ENCODE data around the gene KCNN2.

Gene KCNN2

DNA sequence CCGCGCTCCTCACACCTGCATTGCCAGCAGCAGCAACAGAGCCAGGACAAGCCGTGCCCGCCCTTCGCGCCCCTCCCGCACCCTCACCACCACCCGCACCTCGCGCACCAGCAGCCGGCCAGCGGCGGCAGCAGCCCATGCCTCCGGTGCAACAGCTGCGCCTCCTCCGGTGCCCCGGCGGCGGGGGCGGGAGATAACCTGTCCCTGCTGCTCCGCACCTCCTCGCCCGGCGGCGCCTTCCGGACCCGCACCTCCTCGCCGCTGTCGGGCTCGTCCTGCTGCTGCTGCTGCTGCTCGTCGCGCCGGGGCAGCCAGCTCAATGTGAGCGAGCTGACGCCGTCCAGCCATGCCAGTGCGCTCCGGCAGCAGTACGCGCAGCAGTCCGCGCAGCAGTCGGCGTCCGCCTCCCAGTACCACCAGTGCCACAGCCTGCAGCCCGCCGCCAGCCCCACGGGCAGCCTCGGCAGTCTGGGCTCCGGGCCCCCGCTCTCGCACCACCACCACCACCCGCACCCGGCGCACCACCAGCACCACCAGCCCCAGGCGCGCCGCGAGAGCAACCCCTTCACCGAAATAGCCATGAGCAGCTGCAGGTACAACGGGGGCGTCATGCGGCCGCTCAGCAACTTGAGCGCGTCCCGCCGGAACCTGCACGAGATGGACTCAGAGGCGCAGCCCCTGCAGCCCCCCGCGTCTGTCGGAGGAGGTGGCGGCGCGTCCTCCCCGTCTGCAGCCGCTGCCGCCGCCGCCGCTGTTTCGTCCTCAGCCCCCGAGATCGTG is 517 bp downstream of the KCNN2 start:
- Histone ChIP-seq H3K27me3 (replicated peaks; ENCODE audit: control insufficient read depth, insufficient read depth, low read length, poor library complexity, severe bottlenecking) (peaks cover 6% of the 10 kb centered on the region), H3K4me1 (ENCODE audit: control insufficient read depth, insufficient read depth, low read length, poor library complexity, severe bottlenecking) (no peaks in the 10 kb centered on the region), H3K36me3 (ENCODE audit: control insufficient read depth, insufficient read depth, low read length) (no peaks in the 10 kb centered on the region), H3K4me3 (ENCODE audit: insufficient read depth, low read depth, low read length, poor library complexity, severe bottlenecking) (no peak overlapping the region), H3K27ac (ENCODE audit: insufficient read depth, low read length, poor library complexity, severe bottlenecking) (no peak overlapping the region), H3K9me3 (ENCODE audit: control insufficient read depth, low read length) (no peaks in the 10 kb centered on the region)
- no peak for DNase-seq

DNA sequence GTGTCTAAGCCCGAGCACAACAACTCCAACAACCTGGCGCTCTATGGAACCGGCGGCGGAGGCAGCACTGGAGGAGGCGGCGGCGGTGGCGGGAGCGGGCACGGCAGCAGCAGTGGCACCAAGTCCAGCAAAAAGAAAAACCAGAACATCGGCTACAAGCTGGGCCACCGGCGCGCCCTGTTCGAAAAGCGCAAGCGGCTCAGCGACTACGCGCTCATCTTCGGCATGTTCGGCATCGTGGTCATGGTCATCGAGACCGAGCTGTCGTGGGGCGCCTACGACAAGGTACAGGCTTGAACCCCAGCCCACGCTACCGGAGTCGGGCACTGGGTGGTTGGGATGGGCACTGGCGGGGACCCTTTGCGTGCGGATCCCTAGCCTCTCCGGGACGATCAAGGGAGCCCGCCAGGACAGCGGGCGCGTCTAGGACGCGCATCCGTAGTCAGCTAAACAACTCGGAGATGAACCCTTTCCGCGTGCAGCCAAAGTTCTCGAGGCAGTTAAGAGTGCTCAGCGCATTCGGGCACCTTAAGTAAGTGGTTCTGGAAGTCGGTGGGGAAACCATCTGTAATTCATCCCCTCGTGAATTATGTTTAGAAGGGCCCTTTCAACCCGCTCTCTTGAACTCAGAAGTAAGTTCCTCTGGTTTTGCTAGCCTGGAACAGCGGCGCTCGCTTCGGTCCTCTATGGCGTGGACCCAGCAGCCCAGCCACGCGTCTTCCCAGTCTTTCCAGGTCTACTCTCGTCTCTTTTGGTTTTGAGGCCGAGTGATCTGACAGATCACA is 1.3 kb downstream of the KCNN2 start:
- H3K27me3 ChIP-seq (replicated peaks; ENCODE audit: control insufficient read depth, insufficient read depth, low read length, poor library complexity, severe bottlenecking) = peaks cover 6% of the 10 kb centered on the region
- no peak for DNase-seq
- no peaks in the 10 kb centered on the region for H3K4me1 ChIP-seq (ENCODE audit: control insufficient read depth, insufficient read depth, low read length, poor library complexity, severe bottlenecking)
- no peak overlapping the region for H3K4me3 ChIP-seq (ENCODE audit: insufficient read depth, low read depth, low read length, poor library complexity, severe bottlenecking)
- H3K27ac ChIP-seq (ENCODE audit: insufficient read depth, low read length, poor library complexity, severe bottlenecking) = no peak overlapping the region
- no peaks in the 10 kb centered on the region for H3K9me3 ChIP-seq (ENCODE audit: control insufficient read depth, low read length)
- no peaks in the 10 kb centered on the region for H3K36me3 ChIP-seq (ENCODE audit: control insufficient read depth, insufficient read depth, low read length)

DNA sequence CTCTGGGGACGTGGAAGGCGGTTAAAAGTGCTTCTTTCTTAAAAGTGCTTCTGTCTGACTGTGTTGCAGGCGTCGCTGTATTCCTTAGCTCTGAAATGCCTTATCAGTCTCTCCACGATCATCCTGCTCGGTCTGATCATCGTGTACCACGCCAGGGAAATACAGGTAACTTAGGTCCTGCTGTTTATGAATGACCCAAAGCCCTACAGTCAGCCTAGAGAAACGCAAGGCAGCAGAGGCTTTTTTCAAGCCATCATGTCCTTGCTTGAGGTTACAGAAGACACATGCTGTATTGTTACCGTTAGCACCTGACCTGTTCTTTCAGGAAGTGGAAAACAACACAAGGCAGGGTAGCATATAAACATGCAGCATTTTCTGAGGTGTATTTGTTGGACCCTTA is 2.0 kb downstream of the KCNN2 start:
- DNase-seq = no peak
- no peaks in the 10 kb centered on the region for H3K9me3 ChIP-seq (ENCODE audit: control insufficient read depth, low read length)
- H3K27ac ChIP-seq (ENCODE audit: insufficient read depth, low read length, poor library complexity, severe bottlenecking) = no peak overlapping the region
- H3K36me3 ChIP-seq (ENCODE audit: control insufficient read depth, insufficient read depth, low read length) = no peaks in the 10 kb centered on the region
- H3K4me1 ChIP-seq (ENCODE audit: control insufficient read depth, insufficient read depth, low read length, poor library complexity, severe bottlenecking) = no peaks in the 10 kb centered on the region
- H3K4me3 ChIP-seq (ENCODE audit: insufficient read depth, low read depth, low read length, poor library complexity, severe bottlenecking) = no peak overlapping the region
- H3K27me3 ChIP-seq (replicated peaks; ENCODE audit: control insufficient read depth, insufficient read depth, low read length, poor library complexity, severe bottlenecking) = peaks cover 6% of the 10 kb centered on the region

DNA sequence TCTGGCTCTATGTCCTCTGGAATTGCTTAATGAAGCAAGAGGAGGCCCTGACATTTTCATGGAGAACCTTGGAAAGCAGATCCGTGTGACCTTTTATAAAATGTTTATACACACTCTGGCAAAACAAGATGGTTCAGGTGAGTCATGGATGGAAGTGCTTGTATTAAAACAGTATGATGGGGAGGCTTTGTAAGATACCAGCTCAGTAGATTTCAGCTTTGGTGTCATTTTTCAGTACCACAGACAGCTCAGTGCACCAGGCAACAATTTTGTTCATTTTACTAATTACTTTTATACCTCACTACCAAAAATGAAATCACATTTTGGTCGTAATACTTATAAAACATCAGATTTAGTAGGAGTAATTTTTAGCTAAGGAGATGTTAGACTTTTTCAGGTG is 5.2 kb downstream of the KCNN2 start:
- peaks cover 6% of the 10 kb centered on the region for H3K27me3 ChIP-seq (replicated peaks; ENCODE audit: control insufficient read depth, insufficient read depth, low read length, poor library complexity, severe bottlenecking)
- no peak overlapping the region for H3K27ac ChIP-seq (ENCODE audit: insufficient read depth, low read length, poor library complexity, severe bottlenecking)
- DNase-seq = no peak
- no peak overlapping the region for H3K4me3 ChIP-seq (ENCODE audit: insufficient read depth, low read depth, low read length, poor library complexity, severe bottlenecking)
- no peaks in the 10 kb centered on the region for H3K36me3 ChIP-seq (ENCODE audit: control insufficient read depth, insufficient read depth, low read length)
- H3K9me3 ChIP-seq (ENCODE audit: control insufficient read depth, low read length) = no peaks in the 10 kb centered on the region
- H3K4me1 ChIP-seq (ENCODE audit: control insufficient read depth, insufficient read depth, low read length, poor library complexity, severe bottlenecking) = no peaks in the 10 kb centered on the region

DNA sequence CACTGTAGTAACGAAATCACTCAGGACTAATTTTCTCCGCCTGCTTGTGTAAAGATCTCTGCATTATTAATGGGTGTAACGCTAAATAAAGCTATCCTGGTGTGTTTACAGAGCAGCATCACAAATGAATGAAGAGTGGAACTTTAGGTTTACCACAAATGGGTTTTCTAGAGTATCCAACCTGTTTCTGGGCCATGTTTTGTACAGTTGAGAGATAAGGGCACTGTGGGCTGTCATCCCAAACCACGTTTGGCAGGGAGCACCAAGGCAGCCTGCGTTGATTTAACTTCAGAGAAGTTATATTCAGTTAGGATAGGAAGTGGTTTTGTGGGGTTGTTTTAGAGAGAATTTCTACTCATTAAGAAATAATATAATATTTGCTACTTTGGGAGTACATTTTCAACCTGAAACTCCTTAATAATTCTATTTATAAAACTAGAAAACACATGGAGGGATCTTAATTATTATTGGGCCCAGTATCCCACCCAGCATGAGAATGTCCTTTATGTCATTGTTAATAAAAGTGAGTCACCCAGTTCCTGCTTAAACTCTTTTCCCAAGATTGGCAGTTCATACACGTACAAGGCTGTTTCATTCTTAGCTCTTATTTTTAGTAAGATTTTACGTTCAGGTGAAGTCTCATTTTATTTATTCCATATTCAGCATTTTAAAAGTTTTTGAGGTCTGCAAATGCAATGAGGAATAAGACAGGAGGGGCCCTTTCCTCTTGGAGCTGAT is 8.0 kb downstream of the KCNN2 start:
- Histone ChIP-seq H3K9me3 (ENCODE audit: control insufficient read depth, low read length) (no peaks in the 10 kb centered on the region), H3K36me3 (ENCODE audit: control insufficient read depth, insufficient read depth, low read length) (no peaks in the 10 kb centered on the region), H3K4me1 (ENCODE audit: control insufficient read depth, insufficient read depth, low read length, poor library complexity, severe bottlenecking) (no peaks in the 10 kb centered on the region), H3K27me3 (replicated peaks; ENCODE audit: control insufficient read depth, insufficient read depth, low read length, poor library complexity, severe bottlenecking) (no peaks in the 10 kb centered on the region), H3K27ac (ENCODE audit: insufficient read depth, low read length, poor library complexity, severe bottlenecking) (no peak overlapping the region), H3K4me3 (ENCODE audit: insufficient read depth, low read depth, low read length, poor library complexity, severe bottlenecking) (no peak overlapping the region)
- no peak for DNase-seq

DNA sequence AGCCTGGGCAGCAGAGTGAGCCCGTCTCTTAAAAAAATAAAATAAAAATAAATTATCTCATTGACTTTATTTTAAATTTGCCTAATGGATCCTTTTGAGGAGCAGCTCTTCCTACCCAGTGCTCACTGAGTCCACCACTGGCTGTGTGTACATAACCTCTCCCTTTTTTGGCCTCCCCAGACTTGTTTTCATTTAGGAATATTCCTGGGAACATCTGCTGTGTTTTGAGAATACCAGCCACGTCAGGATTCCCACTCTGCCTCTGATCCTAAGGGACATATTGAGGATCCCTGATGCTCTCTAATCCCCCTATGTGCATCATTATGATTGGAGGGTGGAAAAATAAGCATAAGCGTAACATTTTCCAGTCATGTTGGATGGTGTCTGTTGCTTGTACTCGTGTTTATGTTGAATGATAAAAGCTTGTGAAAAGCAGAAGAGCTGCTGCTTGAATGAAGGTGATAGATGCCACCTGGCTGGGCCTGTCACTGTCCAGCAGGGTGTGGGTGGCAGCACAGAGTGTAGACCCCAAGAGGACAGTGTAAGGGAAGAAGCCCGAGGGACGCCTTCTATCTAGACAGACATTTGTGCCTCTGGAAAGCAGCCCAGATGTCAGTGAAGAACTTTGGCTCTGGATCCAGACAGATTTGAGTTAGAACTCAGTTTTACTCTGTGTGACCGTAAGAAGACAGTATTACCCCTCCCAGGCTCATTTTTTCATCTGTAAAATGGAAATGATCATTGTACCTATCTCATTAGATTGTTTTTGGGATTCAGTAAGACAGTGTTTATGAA is 15.4 kb downstream of the KCNN2 start:
- no peaks in the 10 kb centered on the region for H3K9me3 ChIP-seq (ENCODE audit: control insufficient read depth, low read length)
- no peaks in the 10 kb centered on the region for H3K4me1 ChIP-seq (ENCODE audit: control insufficient read depth, insufficient read depth, low read length, poor library complexity, severe bottlenecking)
- no peak overlapping the region for H3K27ac ChIP-seq (ENCODE audit: insufficient read depth, low read length, poor library complexity, severe bottlenecking)
- no peaks in the 10 kb centered on the region for H3K27me3 ChIP-seq (replicated peaks; ENCODE audit: control insufficient read depth, insufficient read depth, low read length, poor library complexity, severe bottlenecking)
- H3K36me3 ChIP-seq (ENCODE audit: control insufficient read depth, insufficient read depth, low read length) = no peaks in the 10 kb centered on the region
- DNase-seq = no peak
- no peak overlapping the region for H3K4me3 ChIP-seq (ENCODE audit: insufficient read depth, low read depth, low read length, poor library complexity, severe bottlenecking)

DNA sequence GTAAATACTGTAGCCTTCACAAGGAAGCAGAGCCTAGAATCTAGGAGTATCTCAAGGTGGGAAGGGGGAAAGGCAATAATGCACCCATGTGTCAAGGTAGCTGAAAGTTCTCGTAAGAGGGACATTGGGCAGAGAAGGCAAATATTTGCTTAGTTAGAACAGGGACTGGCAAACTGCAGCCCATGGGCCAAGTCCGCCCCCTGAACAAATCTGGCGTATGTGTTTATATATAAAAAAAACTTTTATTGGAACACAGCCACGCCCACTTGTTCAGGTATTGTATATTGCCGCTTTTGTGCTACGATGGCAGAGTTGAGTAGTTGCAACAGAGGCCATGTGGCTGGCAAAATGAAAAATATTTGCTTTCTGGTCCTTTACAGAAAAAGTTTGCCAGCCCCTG is 16.1 kb downstream of the KCNN2 start:
- Histone ChIP-seq H3K4me3 (ENCODE audit: insufficient read depth, low read depth, low read length, poor library complexity, severe bottlenecking) (no peak overlapping the region), H3K36me3 (ENCODE audit: control insufficient read depth, insufficient read depth, low read length) (no peaks in the 10 kb centered on the region), H3K9me3 (ENCODE audit: control insufficient read depth, low read length) (no peaks in the 10 kb centered on the region), H3K27ac (ENCODE audit: insufficient read depth, low read length, poor library complexity, severe bottlenecking) (no peak overlapping the region), H3K27me3 (replicated peaks; ENCODE audit: control insufficient read depth, insufficient read depth, low read length, poor library complexity, severe bottlenecking) (no peaks in the 10 kb centered on the region), H3K4me1 (ENCODE audit: control insufficient read depth, insufficient read depth, low read length, poor library complexity, severe bottlenecking) (no peaks in the 10 kb centered on the region)
- no peak for DNase-seq

DNA sequence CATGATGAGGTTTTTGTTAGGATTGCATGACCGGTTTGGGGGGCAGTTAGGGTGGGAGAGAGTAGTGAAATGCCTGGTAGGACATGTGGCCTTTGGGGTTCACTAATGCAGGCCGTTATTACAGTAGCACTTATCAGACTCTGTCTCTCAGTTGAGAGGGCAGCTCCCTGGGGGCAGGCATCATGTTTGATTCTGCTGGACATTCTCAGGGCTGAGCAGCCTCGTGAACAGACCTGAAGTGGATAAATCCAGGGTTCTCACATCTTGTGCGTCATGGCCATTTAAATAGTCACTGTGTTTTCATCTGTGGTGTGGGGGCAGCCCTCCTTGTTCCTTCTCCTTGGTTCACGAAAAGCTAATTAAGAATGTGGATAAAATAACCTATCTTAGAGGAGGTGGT is 18.9 kb downstream of the KCNN2 start:
- DNase-seq = no peak
- Histone ChIP-seq H3K4me3 (ENCODE audit: insufficient read depth, low read depth, low read length, poor library complexity, severe bottlenecking) (no peak overlapping the region), H3K27ac (ENCODE audit: insufficient read depth, low read length, poor library complexity, severe bottlenecking) (no peak overlapping the region), H3K27me3 (replicated peaks; ENCODE audit: control insufficient read depth, insufficient read depth, low read length, poor library complexity, severe bottlenecking) (no peaks in the 10 kb centered on the region), H3K36me3 (ENCODE audit: control insufficient read depth, insufficient read depth, low read length) (no peaks in the 10 kb centered on the region), H3K9me3 (ENCODE audit: control insufficient read depth, low read length) (peaks cover 3% of the 10 kb centered on the region), H3K4me1 (ENCODE audit: control insufficient read depth, insufficient read depth, low read length, poor library complexity, severe bottlenecking) (no peaks in the 10 kb centered on the region)

DNA sequence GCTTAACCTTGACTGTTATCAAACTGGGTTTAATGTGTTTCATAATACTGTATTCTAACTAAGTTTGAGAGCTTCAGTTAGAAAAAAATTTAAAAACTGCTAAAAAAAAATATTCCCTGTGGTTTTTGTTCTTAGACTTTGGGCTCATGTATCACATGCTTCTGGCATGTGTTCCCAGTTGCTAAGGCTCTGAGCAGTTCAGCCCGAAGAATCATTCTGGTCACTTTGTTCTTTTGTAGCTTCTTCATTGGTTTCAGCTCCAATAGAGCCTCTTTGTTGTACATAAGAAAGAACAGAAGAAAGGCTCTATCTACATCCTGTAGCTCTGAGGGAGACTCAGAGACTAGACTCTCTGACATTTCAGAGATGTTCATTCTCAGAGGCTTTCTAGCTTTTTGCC is 25.6 kb downstream of the KCNN2 start:
- Histone ChIP-seq H3K4me1 (ENCODE audit: control insufficient read depth, insufficient read depth, low read length, poor library complexity, severe bottlenecking) (no peaks in the 10 kb centered on the region), H3K27me3 (replicated peaks; ENCODE audit: control insufficient read depth, insufficient read depth, low read length, poor library complexity, severe bottlenecking) (no peaks in the 10 kb centered on the region), H3K9me3 (ENCODE audit: control insufficient read depth, low read length) (peaks cover 3% of the 10 kb centered on the region), H3K4me3 (ENCODE audit: insufficient read depth, low read depth, low read length, poor library complexity, severe bottlenecking) (no peak overlapping the region), H3K36me3 (ENCODE audit: control insufficient read depth, insufficient read depth, low read length) (no peaks in the 10 kb centered on the region), H3K27ac (ENCODE audit: insufficient read depth, low read length, poor library complexity, severe bottlenecking) (no peak overlapping the region)
- DNase-seq = no peak

All from effector memory CD4-positive, alpha-beta T cell (primary cell).